Superior temporal gyrus (tissue), 1 donor: ENCODE data around the gene SF3B5.
"Not testable (repeated sequence)": the region's sequence is repeated elsewhere in the genome, so short reads cannot be mapped to it uniquely, and the experiment has no call there.

ENCODE experiments used
- DNase-seq: peaks from one replicate; pipeline ENCODE4 v3.0.0-alpha.2; 2016; ENCODE audit errors: extremely low spot score

Gene SF3B5

DNA sequence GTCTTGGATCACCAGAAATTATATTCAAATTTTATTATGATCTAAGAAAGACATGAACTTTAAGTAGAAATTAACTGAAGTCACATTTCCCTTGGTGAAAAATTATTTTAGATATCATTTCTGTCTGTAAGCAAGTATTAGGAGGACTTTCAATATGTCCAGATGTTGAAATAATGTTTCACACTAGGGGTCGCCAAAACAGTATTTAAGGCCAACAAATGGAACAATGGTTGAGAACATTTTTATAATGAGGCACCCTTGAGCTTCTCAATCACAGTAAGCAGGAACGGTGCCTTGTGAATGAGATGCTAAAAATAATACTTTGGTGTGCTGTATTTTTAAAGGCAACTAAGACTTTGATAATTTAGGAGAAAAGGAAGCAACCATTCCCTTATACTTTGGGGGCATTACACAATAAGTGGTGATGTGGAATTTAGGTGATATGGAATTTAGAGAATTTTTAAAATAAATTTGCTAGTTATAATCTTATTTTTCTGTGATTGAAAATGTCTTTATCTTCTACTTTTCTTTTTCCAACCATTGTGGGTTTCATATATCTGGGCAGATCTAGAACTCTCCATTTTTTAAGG, 9.6 kb upstream of the SF3B5 start:
- peak; percentile 84 for DNase-seq

GRCh38 chr6:144104488-144104887, 9.1 kb upstream of the SF3B5 start:
- no peak for DNase-seq

DNA sequence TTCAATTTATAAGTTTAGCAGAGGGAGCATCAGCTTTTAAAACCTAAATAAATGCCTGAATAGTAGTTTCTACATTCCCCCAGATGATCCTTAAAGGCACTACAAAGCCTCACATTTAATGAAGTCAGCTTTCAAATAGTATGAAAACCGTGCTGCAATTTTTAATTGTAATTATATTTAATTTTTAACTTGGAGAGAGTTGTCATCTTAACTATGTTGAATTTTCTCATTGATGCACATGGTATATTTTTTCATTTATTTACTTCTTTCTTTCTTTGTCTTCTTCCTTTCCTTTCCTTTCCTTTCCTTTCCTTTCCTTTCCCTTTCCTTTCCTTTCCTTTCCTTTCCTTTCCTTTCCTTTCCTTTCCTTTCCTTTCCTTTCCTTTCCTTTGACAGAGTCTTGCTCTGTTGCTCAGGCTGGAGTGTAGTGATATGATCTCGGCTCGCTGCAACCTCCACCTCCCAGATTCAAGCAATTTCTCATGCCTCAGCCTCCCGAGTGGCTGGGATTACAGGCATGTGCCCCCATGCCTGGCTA, 7.7 kb upstream of the SF3B5 start:
- DNase-seq, result no peak

DNA sequence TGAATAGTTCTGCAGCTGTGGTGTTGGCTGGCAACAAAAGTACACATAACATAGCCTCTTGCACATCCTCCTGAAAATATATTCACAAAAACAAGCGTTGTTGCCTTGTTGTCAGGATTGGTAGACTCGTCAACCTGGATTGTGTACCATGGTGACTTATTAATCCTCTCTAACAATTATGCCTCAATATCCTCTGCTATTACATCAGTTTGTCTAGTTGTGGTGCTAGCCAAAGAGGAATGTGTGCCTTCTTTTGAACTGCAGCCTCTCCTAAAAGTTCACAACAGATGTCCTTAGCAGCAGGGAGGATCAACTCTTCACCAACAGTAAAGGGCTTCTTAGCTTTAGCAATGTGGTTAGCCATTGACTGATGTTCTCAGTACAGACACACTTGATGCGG, 3.6 kb upstream of the SF3B5 start:
- DNase-seq, result no peak

DNA sequence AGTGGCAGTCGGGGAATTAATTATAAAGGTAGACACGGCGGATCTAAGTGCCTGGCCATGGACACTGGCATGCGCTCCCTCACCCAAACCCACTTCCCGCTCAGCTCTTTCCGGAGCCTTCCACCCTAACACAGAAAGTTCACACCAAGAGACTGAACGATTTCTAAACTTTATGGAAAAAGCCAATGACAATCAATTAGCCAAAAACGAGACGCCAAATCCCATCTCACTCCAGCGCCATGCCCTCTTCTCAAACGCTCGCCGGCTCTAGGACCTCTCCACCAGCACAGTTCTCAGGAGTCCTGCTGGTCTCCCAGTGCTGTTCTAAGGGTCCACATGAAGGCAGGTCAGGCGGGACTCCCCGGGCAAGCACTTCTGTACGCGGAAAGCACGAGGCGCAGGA, 641 bp downstream of the SF3B5 start:
- no peak for DNase-seq

- no peak for DNase-seq
Observed at GRCh38 chr6:144093658-144094057, 1.7 kb downstream of the SF3B5 start.

DNA sequence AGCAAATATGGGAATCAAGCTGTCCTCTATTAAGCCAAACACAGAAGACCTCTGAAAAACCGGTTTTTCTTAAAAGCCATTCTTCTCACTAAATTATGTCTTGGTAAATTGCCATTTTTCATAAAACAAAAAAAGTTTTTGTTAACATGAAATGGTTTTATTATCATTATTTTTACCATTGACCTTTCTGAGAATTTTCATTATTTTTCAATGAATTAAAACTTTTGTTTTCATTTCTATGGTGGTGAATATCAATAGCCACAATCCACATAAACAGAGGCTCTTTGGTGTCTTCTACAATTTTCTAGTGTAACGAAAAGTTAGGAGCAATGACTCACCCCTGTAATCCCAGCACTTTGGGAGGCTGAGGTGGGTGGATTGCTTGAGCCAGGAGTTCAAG, 2.1 kb downstream of the SF3B5 start:
- DNase-seq, result no peak

DNA sequence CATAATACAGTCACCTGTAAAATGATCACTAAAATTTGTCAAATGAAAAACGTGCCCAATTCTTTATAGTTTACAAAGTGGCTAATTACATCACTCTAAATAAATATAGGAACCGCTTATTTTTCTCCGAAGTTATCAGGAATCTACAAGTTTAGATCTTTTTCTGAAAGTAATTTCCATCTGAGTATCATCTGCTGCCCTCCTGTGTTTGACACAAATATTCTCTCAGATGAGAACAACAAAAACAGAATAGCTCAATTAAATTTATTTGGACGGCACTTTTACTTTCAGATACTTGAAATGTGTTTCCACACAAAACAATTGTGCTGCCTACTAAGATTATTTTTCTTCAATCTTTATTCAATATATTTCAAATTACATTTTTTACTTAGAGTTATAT, 5.0 kb downstream of the SF3B5 start:
- DNase-seq, result no peak

DNA sequence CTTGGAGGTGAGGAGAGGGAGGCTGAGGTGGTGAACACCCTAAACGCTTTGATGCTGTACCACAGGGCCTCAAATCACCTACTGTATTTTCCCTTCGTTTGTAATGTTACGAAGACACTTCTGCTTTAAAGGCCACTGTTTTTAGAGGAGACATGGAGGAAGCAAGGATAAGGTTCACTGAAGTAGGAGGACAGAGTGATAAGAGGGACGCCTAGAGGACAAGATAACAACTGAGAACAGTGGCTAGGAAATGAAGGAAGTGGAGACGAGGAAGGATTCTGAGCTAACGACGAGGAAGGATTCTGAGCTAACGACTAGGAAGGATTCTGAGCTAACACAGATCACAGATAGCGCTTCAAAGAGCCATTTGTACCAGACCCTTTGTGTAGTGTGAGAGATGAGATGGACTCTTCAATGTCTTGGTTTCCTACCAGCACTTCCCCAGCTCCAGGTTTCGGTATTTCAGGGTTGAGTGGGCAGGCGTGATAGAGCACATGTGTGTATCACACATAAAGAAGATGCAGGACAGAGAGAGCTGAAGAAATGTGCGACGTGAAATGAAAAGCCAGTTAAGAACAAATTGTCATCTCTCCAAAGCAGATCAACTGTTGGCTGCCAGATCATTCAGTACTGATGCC, 7.5 kb downstream of the SF3B5 start:
- DNase-seq, result no peak

- no peak for DNase-seq
Observed at GRCh38 chr6:144086959-144087358, 8.4 kb downstream of the SF3B5 start.

- DNase-seq, result no peak
Observed at GRCh38 chr6:144083172-144083571, 12.2 kb downstream of the SF3B5 start.

DNA sequence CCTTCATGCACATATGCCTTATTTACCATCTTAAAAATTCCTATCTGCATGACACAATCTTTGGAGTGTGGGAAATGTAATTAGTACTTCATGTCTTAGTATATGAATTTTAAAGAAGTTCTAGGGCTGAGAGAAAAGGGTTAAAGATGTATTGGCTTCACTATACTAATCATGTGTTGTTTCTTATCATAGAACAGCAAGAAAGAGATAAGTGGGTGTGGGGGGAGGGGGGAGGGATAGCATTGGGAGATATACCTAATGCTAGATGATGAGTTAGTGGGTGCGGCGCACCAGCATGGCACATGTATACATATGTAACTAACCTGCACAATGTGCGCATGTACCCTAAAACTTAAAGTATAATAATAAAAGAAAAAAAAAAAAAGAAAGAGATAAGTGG, 13.0 kb downstream of the SF3B5 start:
- DNase-seq, result not testable (repeated sequence)

GRCh38 chr6:144077871-144078270, 17.5 kb downstream of the SF3B5 start:
- no peak for DNase-seq

- DNase-seq, result no peak
Observed at GRCh38 chr6:144075875-144076274, 19.5 kb downstream of the SF3B5 start.

DNA sequence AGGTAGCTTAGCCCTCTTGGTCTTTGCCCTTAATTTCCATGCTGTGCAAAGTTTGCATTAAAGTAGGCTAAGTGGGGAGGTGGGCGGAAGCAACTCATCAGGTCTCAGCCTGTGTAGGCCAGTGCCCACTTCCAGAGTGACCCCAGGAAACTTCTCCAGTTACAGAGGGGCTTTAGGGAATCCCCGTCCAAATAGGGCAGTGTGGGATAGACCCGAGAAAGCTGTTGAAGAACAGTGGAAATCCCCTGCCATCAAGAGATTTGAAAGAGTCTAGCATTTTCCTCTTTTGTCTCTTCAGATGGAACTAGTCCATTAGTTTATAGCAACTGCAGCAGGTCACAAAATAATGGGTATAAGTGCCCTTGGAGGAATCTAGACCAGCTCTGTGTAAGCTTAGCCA, 20.2 kb downstream of the SF3B5 start:
- DNase-seq, result no peak

DNA sequence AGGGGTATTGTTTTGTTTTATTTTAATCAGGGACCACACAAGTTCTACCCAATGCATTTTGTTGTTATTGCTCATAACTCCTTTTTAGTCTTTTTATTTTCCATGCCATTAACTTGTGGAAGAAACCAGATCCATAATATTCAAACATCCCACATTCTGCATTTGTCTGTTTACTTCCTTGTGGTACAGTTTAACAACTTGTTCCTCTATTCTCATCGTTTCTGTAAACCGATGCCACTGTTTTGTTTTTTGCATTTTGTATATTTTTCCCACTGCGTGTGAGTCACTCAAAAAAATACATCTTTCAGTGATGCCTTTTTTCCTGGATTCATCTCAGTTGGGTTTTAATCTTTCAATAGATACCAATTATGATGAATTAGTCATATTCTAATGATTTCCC, 22.3 kb downstream of the SF3B5 start:
- no peak for DNase-seq

GRCh38 chr6:144069506-144069905, 25.9 kb downstream of the SF3B5 start:
- no peak for DNase-seq

GRCh38 chr6:144068794-144069193, 26.6 kb downstream of the SF3B5 start:
- DNase-seq, result no peak

DNA sequence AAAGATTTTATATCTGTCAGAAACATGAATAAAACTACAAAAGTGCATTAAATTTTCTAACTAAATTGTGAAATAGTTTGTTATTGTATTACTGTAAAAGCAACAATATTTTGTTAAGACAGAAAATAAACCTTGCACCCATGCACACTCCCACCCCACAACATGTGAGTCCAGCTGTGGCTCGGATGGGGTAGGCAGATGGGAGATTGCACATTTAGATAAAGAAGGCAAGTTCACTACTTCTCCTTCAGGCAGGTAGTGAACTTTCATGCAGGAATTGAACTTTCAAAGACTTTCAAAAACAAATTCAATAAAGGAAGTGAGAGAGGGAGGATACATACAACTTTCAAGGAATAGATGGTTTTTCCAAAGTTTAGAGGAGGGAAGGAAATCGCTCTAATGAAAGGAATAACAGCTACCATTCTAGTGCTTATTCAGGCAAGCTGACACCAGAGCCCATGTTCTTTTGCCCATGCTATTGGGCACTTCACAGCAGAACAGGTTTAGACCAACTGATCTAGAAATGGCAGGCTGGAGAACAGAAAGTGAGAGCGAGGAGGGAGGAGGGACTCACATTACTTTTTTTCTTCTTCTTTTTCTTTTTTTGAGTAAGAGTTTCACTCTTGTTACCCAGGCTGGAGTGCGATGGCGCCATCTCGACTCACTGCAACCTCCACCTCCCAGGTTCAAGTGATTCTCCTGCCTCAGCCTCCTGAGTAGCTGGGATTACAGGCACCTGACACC, 28.5 kb downstream of the SF3B5 start:
- DNase-seq, result no peak

DNA sequence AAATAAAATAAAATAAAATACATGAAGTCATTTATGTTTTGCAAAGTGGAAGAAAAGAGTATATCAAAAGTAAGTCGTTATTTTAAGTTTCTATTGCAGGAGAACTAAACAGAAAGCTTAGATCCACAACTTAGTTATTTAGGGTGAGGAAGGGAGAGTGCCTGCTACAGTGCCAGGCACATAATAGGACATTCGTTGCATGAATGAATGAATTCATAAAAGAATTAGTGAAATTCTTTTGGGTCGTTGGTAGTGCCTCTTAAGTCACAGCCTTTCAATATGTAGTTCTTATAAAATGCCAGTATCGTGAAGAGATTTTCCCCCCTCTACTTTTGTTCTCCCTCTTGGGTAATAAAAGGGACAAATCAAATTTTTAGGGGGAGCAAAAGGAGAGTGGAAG, 29.1 kb downstream of the SF3B5 start:
- DNase-seq, result no peak

DNA sequence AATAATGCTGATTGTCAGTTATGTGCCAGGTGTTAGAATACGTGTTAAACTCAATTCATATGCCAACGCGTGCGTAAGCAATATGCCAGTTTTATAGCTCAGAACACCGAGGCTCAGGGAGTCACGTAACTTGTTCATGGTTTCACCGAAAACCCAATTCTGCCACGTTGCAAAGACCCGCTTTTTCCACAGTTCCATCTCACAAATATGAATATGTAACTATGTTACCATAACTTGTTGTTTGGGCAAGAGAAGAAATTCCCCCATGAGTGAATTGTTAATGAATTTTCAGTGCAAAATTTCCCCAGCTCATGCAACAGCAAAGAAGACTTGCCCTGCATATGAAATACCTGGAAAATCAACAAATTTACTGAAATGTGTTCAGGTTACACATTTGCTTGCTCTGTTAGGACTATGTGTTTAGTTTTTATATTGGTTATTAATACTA, 30.1 kb downstream of the SF3B5 start:
- no peak for DNase-seq

DNA sequence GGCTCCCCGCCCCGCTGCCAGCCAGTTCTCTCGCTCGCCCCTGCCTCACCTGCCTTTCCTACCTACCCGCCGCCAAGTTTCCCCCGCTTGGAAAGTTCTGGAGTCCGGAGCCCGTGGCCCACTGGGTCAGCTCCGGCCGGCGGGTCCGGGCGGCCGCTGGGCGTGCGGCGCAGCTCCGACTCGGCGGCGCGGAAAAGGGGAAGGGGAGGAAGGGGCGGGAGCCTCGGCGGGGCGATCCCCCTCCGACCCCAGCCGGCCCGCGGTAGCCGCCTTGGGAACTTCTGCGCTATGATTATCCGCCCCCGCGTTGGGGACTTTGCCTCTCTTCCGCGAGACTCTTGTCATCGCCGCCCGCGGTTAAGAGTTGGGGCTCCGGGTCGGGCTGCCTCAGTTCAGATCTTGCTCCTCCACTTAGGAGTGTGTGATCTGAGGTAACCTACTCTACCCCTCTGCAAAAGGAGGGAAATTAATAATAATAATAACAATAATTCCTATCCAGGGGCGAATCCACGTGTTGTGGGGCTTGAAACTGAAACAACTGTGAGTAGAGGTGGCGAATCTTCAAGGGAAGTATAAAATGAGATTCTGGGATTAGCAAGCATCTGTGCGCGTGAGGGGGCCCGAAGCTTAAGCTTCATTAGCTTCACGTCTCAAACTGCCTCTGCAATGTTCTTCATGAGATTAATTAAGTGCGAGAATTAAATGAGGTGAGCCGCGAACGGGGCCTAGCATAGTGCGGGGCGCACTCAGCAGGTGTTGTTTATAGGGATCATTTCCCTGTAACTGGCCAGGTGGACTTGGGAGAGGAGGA, 30.8 kb downstream of the SF3B5 start:
- no peak for DNase-seq
